ENCODE measurements around the gene DDX59.

The DDX59 gene

GRCh38 chr1:200629876-200630514 is 39.7 kb downstream of the DDX59 start:
- DNase-seq (ENCODE audit: low read depth in 2 of 2) = no peak

- DNase-seq (ENCODE audit: low read depth in 2 of 2) = peak in 1 of 2 experiments; percentile 36
Observed at GRCh38 chr1:200628223-200628881, 41.4 kb downstream of the DDX59 start.

GRCh38 chr1:200627575-200628222 is 42.0 kb downstream of the DDX59 start:
- DNase-seq (ENCODE audit: low read depth in 2 of 2) = no peak

- DNase-seq (ENCODE audit: low read depth in 2 of 2) = no peak
Observed at GRCh38 chr1:200626853-200627534, 42.7 kb downstream of the DDX59 start.

GRCh38 chr1:200625381-200625824 is 44.3 kb downstream of the DDX59 start:
- DNase-seq (ENCODE audit: low read depth in 2 of 2) = no peak

- no peak for DNase-seq (ENCODE audit: low read depth in 2 of 2)
Observed at GRCh38 chr1:200624679-200625335, 44.9 kb downstream of the DDX59 start.

- peak; percentile 72 to 92 for DNase-seq (ENCODE audit: low read depth in 2 of 2)
Observed at GRCh38 chr1:200620273-200621131, 49.2 kb downstream of the DDX59 start, which contains the start of gene KIF14. KIF14 (minus strand) TSS chr1:200620751; CDS start chr1:200618723, 2,028 bp downstream.

GRCh38 chr1:200619894-200620272 is 49.8 kb downstream of the DDX59 start:
- DNase-seq (ENCODE audit: low read depth in 2 of 2) = no peak

- no peak for DNase-seq (ENCODE audit: low read depth in 2 of 2)
Observed at GRCh38 chr1:200610846-200611245, 58.9 kb downstream of the DDX59 start.

- DNase-seq (ENCODE audit: low read depth in 2 of 2) = no peak
Observed at GRCh38 chr1:200602632-200603031, 67.1 kb downstream of the DDX59 start.

Measured in stimulated activated CD4-positive, alpha-beta T cell treated with anti-CD3 and anti-CD28 coated beads, Interleukin-12 subunit alpha, Interleukin-12 subunit beta, amount 100 ng/mL, for 24 hours (primary cell).